ENCODE results near the gene HECW1.

Gene HECW1

GRCh38 chr7:43444711-43445578, 332.5 kb downstream of the HECW1 start:
- no peak for DNase-seq

- DNase-seq = no peak
These were observed 337.1 kb downstream of the HECW1 start for GRCh38 chr7:43449577-43449976.

GRCh38 chr7:43450894-43451293, 338.4 kb downstream of the HECW1 start:
- DNase-seq = no peak

DNA sequence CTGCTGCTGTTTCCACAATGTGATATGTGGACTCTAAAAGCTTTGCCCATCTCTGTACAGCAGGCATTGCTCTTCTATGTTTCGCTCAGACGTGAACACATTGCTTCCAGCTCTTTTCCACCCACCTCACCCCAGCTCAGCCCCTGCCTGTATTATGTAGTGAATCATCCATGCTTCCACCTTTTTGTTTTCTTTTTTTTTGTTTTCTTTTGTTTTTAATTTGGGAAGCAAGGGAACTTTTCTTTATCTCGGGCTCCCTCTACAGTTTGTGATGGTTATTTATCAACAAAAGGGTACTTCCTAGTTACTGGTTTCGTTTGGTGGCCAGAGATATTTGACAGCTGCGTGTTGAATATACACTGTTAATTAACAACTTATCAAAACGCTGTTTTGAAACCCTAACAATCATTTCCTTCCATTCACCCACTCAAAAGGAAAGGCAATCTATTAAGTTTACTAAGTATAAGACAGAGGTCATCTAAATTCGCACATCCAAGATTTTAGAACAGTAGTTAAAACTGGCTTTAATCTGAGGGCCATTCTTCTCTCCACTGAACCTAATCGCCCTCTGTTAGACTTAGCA, 342.6 kb downstream of the HECW1 start:
- peak; percentile 12 for DNase-seq

DNA sequence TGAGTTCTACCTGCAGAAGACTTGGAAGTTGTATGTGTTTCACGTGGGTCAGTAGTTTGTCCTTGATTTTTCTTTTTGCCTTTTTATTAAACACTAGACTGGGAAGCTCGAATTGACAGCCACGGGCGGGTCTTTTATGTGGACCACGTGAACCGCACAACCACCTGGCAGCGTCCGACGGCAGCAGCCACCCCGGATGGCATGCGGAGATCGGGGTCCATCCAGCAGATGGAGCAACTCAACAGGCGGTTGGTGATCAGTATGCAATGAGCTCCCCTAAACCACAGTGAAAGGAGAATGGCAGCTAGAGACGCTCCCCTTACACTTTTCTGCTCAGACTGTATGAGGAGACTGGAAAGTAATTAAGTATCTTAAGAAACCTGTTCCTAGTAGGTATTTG, 343.8 kb downstream of the HECW1 start:
- DNase-seq = no peak

DNA sequence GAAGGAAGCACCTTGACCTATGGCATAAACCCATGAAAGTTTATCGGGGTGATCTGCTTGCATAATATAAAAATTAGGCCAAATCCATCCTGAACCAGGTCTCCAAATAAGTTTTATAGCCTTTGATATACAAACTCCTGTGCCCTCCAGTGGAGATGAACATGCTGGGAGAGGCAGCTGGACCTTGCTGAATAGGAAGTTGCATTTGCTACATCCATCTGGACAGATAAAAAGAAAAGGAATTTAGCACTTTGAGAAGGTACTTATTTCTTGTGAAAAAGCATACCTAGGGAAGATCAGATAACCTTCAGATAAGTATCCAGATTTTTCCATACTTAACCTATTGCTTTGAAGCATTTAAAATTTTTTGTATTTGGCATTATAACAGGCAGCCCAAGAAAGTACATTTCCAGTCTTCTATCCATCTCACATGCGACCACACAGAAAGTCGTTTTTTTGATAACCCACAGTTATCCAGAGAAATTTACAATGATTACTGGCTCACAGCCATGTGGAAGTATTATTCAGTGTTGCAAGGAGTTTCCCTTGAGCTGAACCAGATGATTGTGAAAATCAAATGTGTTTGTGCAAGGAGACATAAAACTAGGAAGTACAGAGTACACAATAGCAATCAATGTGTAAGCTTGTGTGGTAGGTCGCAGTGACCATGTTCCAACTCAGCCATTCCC, 346.0 kb downstream of the HECW1 start:
- no peak for DNase-seq

DNA sequence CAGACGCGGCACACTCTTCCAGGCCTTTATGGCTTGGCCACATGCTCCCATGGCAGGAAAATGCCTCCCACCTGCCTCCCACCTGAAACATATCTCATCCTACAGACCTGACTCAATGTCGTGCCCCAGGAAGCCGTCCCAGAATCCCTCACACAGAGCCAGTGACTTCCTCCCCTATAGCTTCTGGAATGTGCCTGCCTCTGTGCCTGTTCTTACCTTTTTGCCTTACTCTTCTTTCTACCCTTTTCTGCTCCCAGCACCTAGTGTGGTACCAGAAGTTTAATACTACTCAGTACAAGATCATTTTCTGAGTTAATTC, 346.5 kb downstream of the HECW1 start:
- DNase-seq = no peak

GRCh38 chr7:43460733-43461348, 348.4 kb downstream of the HECW1 start:
- DNase-seq = no peak

GRCh38 chr7:43461349-43462024, 349.0 kb downstream of the HECW1 start:
- DNase-seq = no peak

DNA sequence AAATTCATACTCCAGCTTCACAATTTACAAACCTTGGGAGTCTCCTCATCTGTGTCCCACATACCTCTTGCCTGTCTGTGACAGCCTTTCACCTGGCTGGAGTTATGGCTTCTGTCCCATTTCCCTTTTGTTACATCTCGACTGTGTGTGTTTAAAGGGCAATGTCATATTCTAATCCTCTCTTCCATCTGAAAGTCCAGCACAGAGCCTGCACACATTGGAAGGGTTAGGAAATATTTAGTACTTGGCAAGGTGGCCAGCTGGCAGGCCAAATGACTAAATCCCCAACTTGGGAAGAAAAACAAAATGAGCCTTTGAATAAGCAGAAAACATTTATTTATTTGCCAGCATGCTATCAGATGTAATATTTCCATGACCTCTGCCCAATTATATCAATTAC, 350.4 kb downstream of the HECW1 start:
- no peak for DNase-seq

DNA sequence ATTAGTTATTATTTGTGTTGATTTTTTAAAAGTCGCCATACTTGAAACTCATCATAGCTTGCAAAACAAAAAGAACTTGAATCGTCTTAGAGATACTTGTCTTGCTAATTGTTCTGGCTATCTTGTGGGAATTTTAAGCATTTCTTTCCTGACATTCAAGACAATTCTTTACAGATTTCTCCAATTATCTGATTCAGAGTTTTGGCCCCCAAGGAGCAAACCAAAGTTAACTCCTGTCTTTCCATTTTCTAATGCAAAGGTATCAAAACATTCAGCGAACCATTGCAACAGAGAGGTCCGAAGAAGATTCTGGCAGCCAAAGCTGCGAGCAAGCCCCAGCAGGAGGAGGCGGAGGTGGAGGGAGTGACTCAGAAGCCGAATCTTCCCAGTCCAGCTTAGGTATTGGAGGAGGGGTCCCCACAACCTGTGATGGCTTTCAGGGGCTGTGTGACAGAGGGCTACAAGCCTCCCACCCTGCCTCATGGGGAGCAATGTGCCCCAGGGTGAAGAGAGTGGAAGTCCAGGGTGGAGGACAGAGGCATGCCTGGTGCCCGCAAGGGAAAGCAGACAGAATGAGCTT, 351.0 kb downstream of the HECW1 start:
- no peak for DNase-seq

GRCh38 chr7:43465581-43466554, 353.4 kb downstream of the HECW1 start:
- DNase-seq = no peak

DNA sequence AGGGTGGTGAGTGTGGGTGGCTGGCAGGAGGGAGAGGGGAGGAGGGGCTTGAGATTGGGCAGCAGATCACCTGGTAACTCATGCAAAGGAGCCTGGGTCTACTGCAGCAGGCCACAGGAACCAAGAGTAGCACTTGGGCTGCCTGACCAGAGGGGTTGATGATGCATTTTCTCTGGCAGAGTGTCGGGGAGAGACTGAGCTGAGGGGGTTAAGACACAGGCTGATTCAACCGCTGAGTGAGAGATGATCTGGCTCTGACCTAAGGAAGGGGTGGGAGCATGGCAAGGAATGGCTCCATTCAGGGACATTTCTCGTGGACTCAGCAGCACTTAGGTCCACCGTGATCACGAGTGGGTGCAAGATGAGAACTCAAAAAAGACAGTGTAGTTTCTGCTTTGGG, 355.0 kb downstream of the HECW1 start:
- DNase-seq = peak; percentile 41

DNA sequence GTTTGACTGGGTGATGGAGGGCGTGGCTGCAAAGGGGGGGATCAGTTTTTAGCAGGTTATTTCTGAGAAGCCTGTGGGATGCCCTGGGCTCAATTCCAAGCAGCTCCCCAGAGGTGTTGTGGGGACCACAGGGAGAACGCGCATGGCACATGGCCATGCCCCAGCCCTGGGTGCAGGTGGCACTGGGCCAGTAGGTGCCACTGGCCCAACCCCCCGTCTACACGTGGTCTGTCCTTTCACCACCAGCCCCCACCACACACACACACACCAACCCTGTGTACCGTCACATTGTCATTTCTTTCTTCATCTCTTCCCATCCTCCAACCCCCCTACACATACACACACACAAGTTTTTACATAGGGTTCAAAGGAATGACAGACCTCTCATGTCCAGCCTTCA, 355.4 kb downstream of the HECW1 start:
- DNase-seq = no peak

DNA sequence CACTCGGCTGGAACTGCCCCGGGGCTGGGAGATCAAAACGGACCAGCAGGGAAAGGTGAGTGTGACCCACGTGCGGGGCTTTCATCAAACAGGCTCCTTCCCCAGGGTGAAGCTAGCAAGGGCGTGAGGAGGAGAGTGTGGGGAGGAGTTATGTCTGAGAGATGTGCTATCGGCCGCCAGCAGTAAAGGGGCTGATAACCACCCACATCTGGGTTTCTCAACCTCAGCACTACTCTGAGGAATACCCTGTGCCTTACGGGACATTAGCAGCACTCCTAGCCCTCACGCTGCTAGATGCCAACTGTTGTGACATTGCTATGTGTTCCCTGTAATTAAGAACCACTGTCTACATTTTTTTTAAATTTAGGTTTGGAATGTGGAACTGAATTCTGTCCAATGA, 356.6 kb downstream of the HECW1 start:
- DNase-seq = no peak

GRCh38 chr7:43470110-43470509, 357.7 kb downstream of the HECW1 start:
- no peak for DNase-seq

GRCh38 chr7:43475983-43476382, 363.5 kb downstream of the HECW1 start:
- no peak for DNase-seq

- no peak for DNase-seq
These were observed 364.4 kb downstream of the HECW1 start for GRCh38 chr7:43476896-43477295.

GRCh38 chr7:43479042-43479441, 366.6 kb downstream of the HECW1 start:
- no peak for DNase-seq

DNA sequence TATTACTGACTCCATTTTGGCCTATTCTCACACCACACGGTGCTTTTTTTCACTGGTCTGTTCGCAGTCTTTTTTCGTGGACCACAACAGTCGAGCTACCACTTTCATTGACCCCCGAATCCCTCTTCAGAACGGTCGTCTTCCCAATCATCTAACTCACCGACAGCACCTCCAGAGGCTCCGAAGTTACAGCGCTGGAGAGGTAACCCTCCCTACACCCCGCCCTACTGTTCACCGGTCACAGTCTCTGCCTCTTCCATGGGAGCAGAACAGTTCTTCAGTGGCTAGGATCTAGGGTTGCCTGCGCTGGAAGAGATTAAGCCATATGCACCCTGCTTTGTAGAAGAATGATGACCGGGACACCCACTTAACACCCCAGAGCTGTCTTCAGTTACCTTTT, 367.1 kb downstream of the HECW1 start:
- DNase-seq = no peak

- peak; percentile 92 for DNase-seq
These were observed 368.1 kb downstream of the HECW1 start for GRCh38 chr7:43480581-43480980.

All from NCI-H226 (cell line).